ENCODE measurements around the gene GIGYF1.

- TF ChIP-seq CTCF (IDR thresholded peaks at IDR 0.05) (no peak), POLR2A (IDR thresholded peaks at IDR 0.05) (no peak)
Observed at GRCh38 chr7:100642534-100642907, 51.5 kb downstream of the GIGYF1 start.

All from esophagus squamous epithelium (tissue), 4 donors.